Loucy (cell line): ENCODE data around the gene MGAM2.

Source experiments
- CTCF ChIP-seq: fragments of 200-600 bp; sonication (generic); conservative IDR thresholded peaks from 2 replicates; pipeline ENCODE4 v1.5.1; 2014; ENCODE audit warnings: mild to moderate bottlenecking, antibody characterized with exemption, low read length
- EZH2phosphoT487 ChIP-seq: fragments of 200-600 bp; IDR thresholded peaks from 2 replicates; pipeline ENCODE4 v1.6.1; 2018; ENCODE audit warnings: antibody characterized with exemption, mild to moderate bottlenecking, moderate library complexity, borderline replicate concordance

DNA sequence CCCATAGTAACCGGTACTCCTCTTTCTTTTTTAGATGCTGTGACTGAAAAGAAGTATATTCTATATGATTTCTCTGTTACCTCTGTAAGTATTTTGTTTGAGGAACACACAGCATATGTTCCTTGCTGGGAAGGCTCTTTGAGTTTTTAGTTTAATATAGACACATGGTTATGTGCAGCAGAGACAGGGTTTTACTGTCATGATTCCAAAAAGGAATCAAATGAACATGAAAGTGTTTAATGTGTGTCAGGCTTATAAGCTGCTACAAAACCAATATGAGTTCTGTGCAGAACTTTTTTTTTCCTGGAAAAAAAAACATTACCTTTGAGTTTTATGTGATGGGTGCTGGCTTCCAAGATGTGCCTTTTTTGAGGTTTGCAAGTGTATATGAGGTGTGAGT, 50.4 kb downstream of the MGAM2 start:
- TF ChIP-seq CTCF (no peak), EZH2phosphoT487 (no peak)
